ENCODE data around the gene TTYH3. TPM values are rescaled to one million over a fixed set of nuclear protein-coding genes. Genes with fewer than 3 reads are reported as not detected.

The TTYH3 gene
- total and polyA plus RNA-seq, 2 of the 13 experiments (the other 11 are each of a cell fraction or from before 2014, with no cell fraction given): 26.3 to 50.0 TPM

DNA sequence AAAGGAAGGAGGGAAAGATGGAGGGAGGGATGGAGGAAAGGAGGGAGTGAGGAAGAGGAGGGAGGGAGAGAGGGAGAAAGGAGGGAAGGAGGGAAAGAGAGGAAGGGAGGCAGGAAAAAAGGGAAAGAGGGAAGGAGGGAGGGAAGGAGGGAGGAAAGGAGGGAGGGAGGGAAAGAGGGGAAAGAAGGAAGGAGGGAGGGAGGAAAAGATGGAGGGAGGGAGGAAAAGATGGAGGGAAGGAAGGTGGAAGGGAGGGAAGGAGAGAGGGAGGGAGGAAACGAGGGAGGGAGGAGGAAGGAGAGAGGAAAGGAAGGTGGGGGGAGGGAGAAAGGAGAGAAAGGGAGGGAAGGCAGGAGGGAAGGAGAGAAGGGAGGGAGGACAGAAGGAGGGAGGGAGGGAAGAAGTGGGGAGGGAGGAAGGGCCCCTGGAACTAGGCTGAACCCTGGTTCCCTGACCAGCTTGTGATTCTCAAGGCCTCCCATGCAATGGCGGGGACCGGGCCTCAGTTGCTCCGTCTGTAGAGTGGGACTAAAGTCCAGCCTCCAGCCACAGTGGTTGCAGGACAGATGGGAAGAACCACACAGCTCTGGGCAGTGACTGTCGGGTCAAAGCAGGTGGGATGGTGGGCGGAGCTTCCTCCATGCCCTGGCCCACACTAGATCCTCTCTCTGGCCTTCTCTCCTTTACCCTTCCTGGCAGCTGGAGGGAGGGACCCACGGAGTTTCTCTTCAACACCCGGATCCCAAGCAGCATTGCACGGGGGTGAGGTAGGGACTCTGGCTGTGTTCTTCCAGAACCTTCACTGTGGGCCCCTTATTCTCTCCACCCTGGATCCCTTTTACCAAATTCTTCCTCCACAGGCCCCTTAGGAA lies 4.3 kb upstream of the TTYH3 start (continued):
- TF ChIP-seq, protein P1, sequence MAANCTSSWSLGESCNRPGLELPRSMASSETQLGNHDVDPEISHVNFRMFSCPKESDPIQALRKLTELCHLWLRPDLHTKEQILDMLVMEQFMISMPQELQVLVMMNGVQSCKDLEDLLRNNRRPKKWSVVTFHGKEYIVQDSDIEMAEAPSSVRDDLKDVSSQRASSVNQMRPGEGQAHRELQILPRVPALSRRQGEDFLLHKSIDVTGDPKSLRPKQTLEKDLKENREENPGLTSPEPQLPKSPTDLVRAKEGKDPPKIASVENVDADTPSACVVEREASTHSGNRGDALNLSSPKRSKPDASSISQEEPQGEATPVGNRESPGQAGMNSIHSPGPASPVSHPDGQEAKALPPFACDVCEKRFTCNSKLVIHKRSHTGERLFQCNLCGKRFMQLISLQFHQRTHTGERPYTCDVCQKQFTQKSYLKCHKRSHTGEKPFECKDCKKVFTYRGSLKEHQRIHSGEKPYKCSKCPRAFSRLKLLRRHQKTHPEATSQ (CRISPR knock-in tag; IDR thresholded peaks at IDR 0.05; ENCODE audit: borderline replicate concordance): no peak
- TF ChIP-seq, protein P2, sequence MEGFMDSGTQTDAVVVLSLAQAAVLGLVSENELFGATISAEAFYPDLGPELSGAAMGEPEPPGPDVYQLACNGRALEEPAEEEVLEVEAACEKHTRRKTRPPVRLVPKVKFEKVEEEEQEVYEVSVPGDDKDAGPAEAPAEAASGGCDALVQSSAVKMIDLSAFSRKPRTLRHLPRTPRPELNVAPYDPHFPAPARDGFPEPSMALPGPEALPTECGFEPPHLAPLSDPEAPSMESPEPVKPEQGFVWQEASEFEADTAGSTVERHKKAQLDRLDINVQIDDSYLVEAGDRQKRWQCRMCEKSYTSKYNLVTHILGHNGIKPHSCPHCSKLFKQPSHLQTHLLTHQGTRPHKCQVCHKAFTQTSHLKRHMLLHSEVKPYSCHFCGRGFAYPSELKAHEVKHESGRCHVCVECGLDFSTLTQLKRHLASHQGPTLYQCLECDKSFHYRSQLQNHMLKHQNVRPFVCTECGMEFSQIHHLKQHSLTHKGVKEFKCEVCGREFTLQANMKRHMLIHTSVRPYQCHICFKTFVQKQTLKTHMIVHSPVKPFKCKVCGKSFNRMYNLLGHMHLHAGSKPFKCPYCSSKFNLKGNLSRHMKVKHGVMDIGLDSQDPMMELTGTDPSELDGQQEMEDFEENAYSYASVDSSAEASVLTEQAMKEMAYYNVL (CRISPR knock-in tag; IDR thresholded peaks at IDR 0.05; ENCODE audit: borderline replicate concordance): no peak; the same call in 1 of the 2 replicates
- TF ChIP-seq HOXA5 (CRISPR knock-in tag; IDR thresholded peaks at IDR 0.05) (no peak), ZNF234 (CRISPR knock-in tag; conservative IDR thresholded peaks at IDR 0.05) (no peak), ZNF687 (CRISPR knock-in tag; IDR thresholded peaks at IDR 0.05) (peak; percentile 46; the same call in 1 of the 2 replicates), EEA1 (CRISPR knock-in tag; IDR thresholded peaks at IDR 0.05; ENCODE audit: borderline replicate concordance) (no peak), U2AF2 (IDR thresholded peaks at IDR 0.05; ENCODE audit: low read depth, low read length) (no peak), ZNF552 (CRISPR knock-in tag; IDR thresholded peaks at IDR 0.05; ENCODE audit: borderline replicate concordance) (no peak), RARA (CRISPR knock-in tag; IDR thresholded peaks at IDR 0.05) (no peak), ELF4 (CRISPR knock-in tag; IDR thresholded peaks at IDR 0.05; ENCODE audit: borderline replicate concordance) (no peak), TRAFD1 (CRISPR knock-in tag; IDR thresholded peaks at IDR 0.05; ENCODE audit: borderline replicate concordance) (no peak), ZNF138 (CRISPR knock-in tag; IDR thresholded peaks at IDR 0.05; ENCODE audit: low read depth) (no peak), ZNF563 (CRISPR knock-in tag; IDR thresholded peaks at IDR 0.05) (no peak)
- TF ChIP-seq, protein P3, sequence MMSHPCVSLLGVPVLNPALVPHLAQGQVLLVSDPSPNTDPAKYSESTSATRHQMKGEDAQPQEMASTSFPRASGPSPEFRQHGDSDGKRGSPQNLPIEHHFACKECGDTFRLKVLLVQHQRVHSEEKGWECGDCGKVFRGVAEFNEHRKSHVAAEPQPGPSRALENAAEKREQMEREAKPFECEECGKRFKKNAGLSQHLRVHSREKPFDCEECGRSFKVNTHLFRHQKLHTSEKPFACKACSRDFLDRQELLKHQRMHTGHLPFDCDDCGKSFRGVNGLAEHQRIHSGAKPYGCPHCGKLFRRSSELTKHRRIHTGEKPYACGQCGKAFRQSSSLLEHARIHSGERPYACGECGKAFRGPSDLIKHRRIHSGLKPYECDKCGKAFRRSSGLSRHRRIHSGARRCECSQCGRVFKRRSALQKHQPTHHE (CRISPR knock-in tag; IDR thresholded peaks at IDR 0.05; ENCODE audit: borderline replicate concordance): no peak
- TF ChIP-seq, protein P4, sequence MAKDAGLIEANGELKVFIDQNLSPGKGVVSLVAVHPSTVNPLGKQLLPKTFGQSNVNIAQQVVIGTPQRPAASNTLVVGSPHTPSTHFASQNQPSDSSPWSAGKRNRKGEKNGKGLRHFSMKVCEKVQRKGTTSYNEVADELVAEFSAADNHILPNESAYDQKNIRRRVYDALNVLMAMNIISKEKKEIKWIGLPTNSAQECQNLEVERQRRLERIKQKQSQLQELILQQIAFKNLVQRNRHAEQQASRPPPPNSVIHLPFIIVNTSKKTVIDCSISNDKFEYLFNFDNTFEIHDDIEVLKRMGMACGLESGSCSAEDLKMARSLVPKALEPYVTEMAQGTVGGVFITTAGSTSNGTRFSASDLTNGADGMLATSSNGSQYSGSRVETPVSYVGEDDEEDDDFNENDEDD (CRISPR knock-in tag; IDR thresholded peaks at IDR 0.05; ENCODE audit: borderline replicate concordance): no peak

All from HepG2 (cell line).